ENCODE results near the gene PGK1.
"Not testable (repeated sequence)": the region's sequence is repeated elsewhere in the genome, so short reads cannot be mapped to it uniquely, and the experiment has no call there.

PGK1 gene

DNA sequence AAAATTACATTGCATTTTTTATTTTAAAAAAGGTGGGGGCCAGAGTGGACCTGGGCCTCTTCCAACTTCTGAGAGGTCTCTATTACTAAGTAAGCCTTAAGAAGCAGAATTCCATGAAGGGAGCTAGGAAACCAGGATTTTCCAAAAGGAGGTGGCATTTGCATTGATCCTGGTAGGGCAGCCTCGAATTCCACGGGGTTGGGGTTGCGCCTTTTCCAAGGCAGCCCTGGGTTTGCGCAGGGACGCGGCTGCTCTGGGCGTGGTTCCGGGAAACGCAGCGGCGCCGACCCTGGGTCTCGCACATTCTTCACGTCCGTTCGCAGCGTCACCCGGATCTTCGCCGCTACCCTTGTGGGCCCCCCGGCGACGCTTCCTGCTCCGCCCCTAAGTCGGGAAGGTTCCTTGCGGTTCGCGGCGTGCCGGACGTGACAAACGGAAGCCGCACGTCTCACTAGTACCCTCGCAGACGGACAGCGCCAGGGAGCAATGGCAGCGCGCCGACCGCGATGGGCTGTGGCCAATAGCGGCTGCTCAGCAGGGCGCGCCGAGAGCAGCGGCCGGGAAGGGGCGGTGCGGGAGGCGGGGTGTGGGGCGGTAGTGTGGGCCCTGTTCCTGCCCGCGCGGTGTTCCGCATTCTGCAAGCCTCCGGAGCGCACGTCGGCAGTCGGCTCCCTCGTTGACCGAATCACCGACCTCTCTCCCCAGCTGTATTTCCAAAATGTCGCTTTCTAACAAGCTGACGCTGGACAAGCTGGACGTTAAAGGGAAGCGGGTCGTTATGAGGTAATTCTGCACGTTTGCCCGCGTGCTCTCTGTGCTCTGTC lies at the start of gene PGK1:
Gene PGK1, plus strand, starts transcription at position 626 of the 824 bp plus-strand sequence. Its CDS starts 93 bp downstream, at position 719.
- DNase-seq, result peak; percentile 94 to 97
- H3K27me3 ChIP-seq, result no peaks in the 10 kb centered on the region
- peaks cover 0 to 39% (median 12%) of the 10 kb centered on the region in 4 donors for H3K4me1 ChIP-seq
- H3K36me3 ChIP-seq, result no peaks in the 10 kb centered on the region
- peak within 1 kb of the TSS; percentile 76 to 77 for H3K4me3 ChIP-seq
- no peaks in the 10 kb centered on the region for H3K9me3 ChIP-seq
- TF ChIP-seq, protein P1, sequence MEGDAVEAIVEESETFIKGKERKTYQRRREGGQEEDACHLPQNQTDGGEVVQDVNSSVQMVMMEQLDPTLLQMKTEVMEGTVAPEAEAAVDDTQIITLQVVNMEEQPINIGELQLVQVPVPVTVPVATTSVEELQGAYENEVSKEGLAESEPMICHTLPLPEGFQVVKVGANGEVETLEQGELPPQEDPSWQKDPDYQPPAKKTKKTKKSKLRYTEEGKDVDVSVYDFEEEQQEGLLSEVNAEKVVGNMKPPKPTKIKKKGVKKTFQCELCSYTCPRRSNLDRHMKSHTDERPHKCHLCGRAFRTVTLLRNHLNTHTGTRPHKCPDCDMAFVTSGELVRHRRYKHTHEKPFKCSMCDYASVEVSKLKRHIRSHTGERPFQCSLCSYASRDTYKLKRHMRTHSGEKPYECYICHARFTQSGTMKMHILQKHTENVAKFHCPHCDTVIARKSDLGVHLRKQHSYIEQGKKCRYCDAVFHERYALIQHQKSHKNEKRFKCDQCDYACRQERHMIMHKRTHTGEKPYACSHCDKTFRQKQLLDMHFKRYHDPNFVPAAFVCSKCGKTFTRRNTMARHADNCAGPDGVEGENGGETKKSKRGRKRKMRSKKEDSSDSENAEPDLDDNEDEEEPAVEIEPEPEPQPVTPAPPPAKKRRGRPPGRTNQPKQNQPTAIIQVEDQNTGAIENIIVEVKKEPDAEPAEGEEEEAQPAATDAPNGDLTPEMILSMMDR (IDR thresholded peaks at IDR 0.05), result no peak
- H3K27ac ChIP-seq, result peak within 1 kb of the TSS; percentile 91 to 97
- intact Hi-C loops (cut with DNase I; ENCODE audit: low total_unique reads), result no loop called here

DNA sequence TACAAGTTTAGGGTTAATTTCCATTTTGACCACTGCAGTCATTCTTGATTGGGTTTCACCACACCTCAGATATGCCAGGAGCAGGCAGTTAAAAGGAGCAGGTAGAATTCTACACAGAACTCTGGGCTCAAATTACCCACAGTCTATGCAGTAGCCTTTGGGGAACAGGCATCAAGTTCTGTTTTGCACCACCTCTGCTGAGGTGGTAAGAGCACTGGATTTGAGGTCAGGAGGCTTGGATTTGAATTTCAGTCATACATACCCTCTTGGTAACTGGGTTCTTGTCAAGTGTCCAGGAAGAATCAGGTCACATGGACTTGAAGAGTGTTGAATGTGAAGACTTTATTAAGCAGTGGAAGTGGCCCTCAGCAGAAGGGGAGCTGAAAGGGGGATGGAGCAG lies 40.4 kb upstream of the PGK1 start:
- no peak for DNase-seq
- TF ChIP-seq, protein P1 (IDR thresholded peaks at IDR 0.05), result no peak
- no peaks in the 10 kb centered on the region for H3K27me3 ChIP-seq
- peaks cover 0 to 3% (median 0%) of the 10 kb centered on the region in 4 donors for H3K4me1 ChIP-seq
- peaks cover 0 to 6% (median 0%) of the 10 kb centered on the region in 3 donors for H3K9me3 ChIP-seq
- no peaks in the 10 kb centered on the region for H3K36me3 ChIP-seq
- intact Hi-C loops (cut with DNase I; ENCODE audit: low total_unique reads), result no loop called here
- no peak overlapping the region for H3K27ac ChIP-seq
- H3K4me3 ChIP-seq, result no peak overlapping the region

DNA sequence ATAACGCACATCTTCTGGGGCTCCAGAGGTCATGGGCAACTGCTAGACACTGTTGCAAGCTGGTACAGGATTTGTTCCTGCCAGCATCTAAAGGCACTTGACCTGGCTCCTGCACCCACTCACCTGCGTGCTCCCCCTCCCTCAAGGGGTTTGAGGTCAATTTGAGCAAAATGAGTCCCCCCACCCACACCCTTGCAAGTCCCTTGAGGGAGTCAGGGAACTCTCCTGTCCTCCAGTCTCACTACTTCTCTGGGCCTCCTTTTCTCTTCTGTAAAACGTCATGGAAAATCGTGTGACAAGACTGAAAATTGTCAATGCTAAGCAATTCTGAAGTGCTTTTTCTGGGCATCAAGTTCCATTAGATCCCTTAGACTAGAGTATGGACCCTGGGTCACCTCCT lies 39.9 kb upstream of the PGK1 start:
- H3K36me3 ChIP-seq, result no peaks in the 10 kb centered on the region
- intact Hi-C loops (cut with DNase I; ENCODE audit: low total_unique reads), result no loop called here
- TF ChIP-seq, protein P1 (IDR thresholded peaks at IDR 0.05), result no peak
- peak overlapping the region; percentile 71 to 79 for H3K27ac ChIP-seq
- H3K4me3 ChIP-seq, result no peak overlapping the region
- peaks cover 0 to 7% (median 0%) of the 10 kb centered on the region in 3 donors for H3K9me3 ChIP-seq
- H3K4me1 ChIP-seq, result peaks cover 0 to 3% (median 0%) of the 10 kb centered on the region in 4 donors
- no peak for DNase-seq
- no peaks in the 10 kb centered on the region for H3K27me3 ChIP-seq

DNA sequence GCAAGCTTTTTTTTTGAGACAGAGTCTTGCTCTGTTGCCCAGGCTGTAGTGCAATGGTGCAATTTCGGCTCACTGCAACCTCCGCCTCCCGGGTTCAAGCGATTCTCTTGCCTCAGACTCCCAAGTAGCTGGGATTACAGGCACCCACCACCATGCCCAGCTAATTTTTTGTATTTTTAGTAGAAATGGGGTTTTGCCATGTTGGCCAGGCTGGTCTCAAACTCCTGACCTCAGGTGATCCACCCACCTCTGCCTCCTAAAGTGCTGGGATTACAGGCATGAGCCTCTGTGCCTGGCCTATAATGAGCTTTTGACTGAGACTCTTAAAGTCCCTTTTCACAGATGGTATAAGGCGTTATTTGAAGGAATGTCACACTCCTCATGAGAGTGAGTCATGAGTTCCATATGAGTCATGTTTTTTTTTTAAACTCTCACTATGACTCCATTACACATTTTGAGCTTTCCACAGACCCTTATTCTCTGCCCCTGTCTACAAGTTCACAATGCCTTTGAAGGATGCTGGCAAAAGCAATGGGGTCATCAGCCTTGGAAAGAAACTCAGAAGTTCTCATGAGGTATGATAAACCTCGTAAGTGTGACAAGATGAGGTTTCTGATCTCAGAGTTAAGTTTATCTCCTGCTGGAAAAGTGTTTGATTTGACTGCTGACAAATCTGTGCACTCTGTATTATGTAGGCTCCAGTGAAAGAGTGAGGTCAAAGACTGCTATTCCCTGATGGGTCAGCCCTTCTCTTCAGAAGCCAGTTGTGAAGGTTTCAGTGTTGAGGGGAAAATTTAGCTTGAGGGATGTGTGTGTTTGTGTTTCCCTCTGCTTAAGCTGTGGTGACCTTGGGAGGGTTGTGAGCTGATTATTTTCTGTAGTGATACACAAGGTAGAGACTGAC lies 39.1 kb upstream of the PGK1 start:
- DNase-seq; H3K4me1 ChIP-seq; intact Hi-C loops (cut with DNase I; ENCODE audit: low total_unique reads); H3K9me3 ChIP-seq; H3K27me3 ChIP-seq; H3K4me3 ChIP-seq; H3K36me3 ChIP-seq: not testable (repeated sequence)
- peak overlapping the region; percentile 71 to 79 for H3K27ac ChIP-seq

DNA sequence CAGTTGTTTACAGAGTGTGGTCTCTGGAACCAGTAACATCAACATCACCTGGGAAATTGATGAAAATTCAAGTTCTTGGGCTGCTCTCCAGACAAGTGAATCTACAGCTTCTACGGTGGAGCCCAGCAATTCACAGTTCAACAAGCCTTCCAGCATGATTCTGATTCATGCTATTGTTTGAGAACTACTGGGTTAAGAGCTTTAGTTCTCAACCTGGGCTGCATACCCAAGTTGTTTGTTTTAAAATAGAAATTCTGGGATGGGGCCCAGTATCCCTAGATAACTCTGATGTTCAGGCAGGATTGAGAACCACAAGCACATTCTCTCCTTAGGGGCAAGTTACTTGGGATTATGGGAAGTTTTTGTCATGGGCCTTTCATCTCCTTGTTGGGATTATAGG lies 37.9 kb upstream of the PGK1 start:
- DNase-seq, result no peak
- Histone ChIP-seq H3K9me3 (peaks cover 0 to 8% (median 0%) of the 10 kb centered on the region in 3 donors), H3K4me1 (peaks cover 0 to 3% (median 0%) of the 10 kb centered on the region in 4 donors), H3K27ac (peak overlapping the region; percentile 71 to 79), H3K27me3 (no peaks in the 10 kb centered on the region), H3K4me3 (no peak overlapping the region), H3K36me3 (no peaks in the 10 kb centered on the region)
- TF ChIP-seq, protein P1 (IDR thresholded peaks at IDR 0.05), result no peak
- intact Hi-C loops (cut with DNase I; ENCODE audit: low total_unique reads), result no loop called here

All from tibial artery (tissue), 4 donors.